HEK293 (cell line): ENCODE measurements around the gene MAPK12.

Experiments
- CTCF ChIP-seq: fragments of 450-650 bp; formaldehyde crosslinking; IDR thresholded peaks from 2 replicates; pipeline ENCODE4 v1.5.1; 2016; ENCODE audit warnings: missing biosample characterization, missing genetic modification characterization
- ZNF157 ChIP-seq: fragments of 450-650 bp; formaldehyde crosslinking; IDR thresholded peaks from 2 replicates; pipeline ENCODE4 v1.5.1; 2016; ENCODE audit warnings: missing biosample characterization, missing genetic modification characterization
- TF ChIP-seq, protein P1 (sequence below): fragments of 450-650 bp; formaldehyde crosslinking; IDR thresholded peaks from 2 replicates; pipeline ENCODE4 v1.5.1; 2016; ENCODE audit warnings: missing biosample characterization, missing genetic modification characterization

GRCh38 chr22:50217543-50218152 is 43.8 kb downstream of the MAPK12 start:
- TF ChIP-seq ZNF157 (tag by site-specific recombination) (no peak), CTCF (tag by site-specific recombination) (no peak)
- TF ChIP-seq, protein P1, sequence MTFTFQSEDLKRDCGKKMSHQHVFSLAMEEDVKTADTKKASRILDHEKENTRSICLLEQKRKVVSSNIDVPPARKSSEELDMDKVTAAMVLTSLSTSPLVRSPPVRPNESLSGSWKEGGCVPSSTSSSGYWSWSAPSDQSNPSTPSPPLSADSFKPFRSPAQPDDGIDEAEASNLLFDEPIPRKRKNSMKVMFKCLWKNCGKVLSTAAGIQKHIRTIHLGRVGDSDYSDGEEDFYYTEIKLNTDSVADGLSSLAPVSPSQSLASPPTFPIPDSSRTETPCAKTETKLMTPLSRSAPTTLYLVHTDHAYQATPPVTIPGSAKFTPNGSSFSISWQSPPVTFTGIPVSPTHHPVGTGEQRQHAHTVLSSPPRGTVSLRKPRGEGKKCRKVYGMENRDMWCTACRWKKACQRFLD (tag by site-specific recombination), result no peak
